Adipose tissue (tissue), 3 donors: ENCODE data around the gene SLC25A2. TPM values are rescaled to one million over a fixed set of nuclear protein-coding genes. Genes with fewer than 3 reads are reported as not detected.
"Not testable (repeated sequence)": the region's sequence is repeated elsewhere in the genome, so short reads cannot be mapped to it uniquely, and the experiment has no call there.

ENCODE experiments used
- H3K27ac ChIP-seq: one replicate; pipeline ENCODE4 v1.5.1; 2013; ENCODE audit warnings: low read depth, low read length
- WGBS, 3 donors: extraction: QIAGEN DNeasy Blood & Tissue Kit; methylation state at CpG; one replicate each; pipeline ENCODE4 v1.1.7; 2013; 5-methylcytosine and 5-hydroxymethylcytosine counted together
- polyA plus RNA-seq, 3 donors: library from polyadenylated mRNA; stranded (reverse); fragments of 200-250 nt; gene quantifications; one replicate each; pipeline ENCODE4 v1.2.3, GENCODE V29; 2013
- donor health status: healthy with polysubstance abuse.
- donor health status: Bipolar disorder and iron deficiency.
- donor health status: healthy.

Gene SLC25A2
- polyA plus RNA-seq, 3 donors, result 0.03 TPM; not detected in 2

- H3K27ac ChIP-seq, result no peak overlapping the region
- 71 to 76% (median 76%) methylated on average over 5 of the region's 5 CpGs for WGBS, 3 donors
Observed at GRCh38 chr5:141319699-141320098, 15.8 kb upstream of the SLC25A2 start.

DNA sequence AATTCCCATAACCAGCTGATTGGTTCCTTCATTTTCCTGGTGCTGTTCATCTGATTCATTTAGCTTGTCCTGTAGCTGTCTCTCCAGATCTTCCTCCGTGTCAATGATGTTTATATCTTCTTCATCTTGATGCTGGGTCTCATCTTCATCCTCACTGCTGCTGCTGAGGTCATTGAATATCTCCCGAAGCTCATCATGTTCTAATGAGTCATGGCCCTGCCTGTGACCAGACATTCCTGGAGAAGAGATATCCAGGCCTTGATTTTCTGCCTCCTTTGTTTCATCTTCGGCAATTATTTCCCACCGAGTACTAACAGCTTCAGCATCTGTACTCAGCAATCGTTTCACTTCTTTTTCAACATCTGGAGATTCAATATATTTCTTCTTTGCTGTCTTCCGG lies 15.4 kb upstream of the SLC25A2 start:
- WGBS, 3 donors, result 97 to 99% (median 98%) methylated on average over 6 of the region's 6 CpGs
- H3K27ac ChIP-seq, result no peak overlapping the region

- not testable (repeated sequence) for H3K27ac ChIP-seq
- WGBS, 3 donors, result 85 to 92% (median 89%) methylated on average over 4 of the region's 4 CpGs
Observed at GRCh38 chr5:141316963-141317362, 13.1 kb upstream of the SLC25A2 start.

- no peak overlapping the region for H3K27ac ChIP-seq
Observed at GRCh38 chr5:141313711-141314110, 9.9 kb upstream of the SLC25A2 start.

DNA sequence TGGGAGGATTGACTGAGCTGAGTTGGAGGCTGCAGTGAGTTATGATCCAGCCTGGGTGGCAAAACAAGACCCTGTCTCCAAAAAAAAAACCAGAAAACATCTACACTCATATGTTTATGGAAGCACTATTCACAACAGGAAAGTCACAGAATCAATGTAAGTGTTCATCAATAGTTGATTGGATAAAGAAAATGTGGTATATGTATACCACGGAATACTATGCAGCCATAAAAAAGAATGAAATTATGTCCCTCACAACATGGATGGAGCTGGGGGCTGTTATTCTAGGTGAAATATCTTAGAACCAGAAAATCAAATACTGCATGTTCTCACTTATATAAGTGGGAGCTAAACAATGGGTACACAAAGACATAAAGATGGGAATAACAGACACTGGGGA lies 2.8 kb upstream of the SLC25A2 start:
- no peak overlapping the region for H3K27ac ChIP-seq

GRCh38 chr5:141298376-141298775 lies 5.5 kb downstream of the SLC25A2 start:
- whole genome bisulfite sequencing, 3 donors, result 58 to 89% (median 79%) methylated on average over 4 of the region's 4 CpGs
- no peak overlapping the region for H3K27ac ChIP-seq

More for the DNA sequence above, 2.8 kb upstream of the SLC25A2 start:
- WGBS, 3 donors, result 97 to 100% (median 97%) methylated on average over 1 of the region's 1 CpG

DNA sequence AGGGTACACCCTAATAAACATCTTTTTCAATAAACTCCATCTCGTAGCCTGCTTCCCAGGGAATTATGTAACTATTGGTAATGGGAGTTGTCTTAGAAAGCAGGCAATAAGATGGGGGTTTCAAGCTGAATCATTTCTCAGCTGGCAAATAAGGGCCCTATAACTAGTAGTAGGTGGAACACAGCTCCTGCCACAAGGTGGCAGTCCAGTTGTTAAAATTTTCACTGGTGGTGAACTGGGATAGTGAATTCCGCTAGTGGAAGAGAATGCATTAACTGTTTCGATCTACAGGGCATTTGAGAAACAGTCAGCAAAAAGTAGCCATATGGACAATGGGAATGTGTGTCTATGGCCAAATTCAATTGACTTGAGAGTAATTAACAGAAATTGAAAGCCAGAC lies 30.9 kb downstream of the SLC25A2 start:
- H3K27ac ChIP-seq, result no peak overlapping the region
- WGBS, 3 donors, result 49 to 63% (median 50%) methylated on average over 3 of the region's 3 CpGs

DNA sequence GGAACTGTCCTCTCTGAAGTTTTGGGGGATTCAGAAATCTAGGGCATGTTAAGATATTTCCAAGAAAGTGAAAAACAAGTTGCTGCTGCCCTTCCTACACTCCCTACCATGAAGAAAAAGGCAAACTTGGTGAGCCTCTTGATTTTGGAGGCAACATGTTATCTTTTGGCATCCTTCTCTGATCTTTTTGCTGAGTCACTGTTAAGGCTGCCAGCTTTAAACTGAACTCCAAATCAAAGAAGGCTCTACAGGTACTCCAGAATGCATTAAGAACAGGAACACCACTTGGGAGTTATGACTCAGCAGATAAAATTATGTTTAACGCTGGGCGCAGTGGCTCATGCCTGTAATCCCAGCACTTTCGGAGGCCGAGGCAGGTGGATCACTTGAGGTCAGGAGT lies 34.7 kb downstream of the SLC25A2 start:
- H3K27ac ChIP-seq, result no peak overlapping the region
- 95 to 99% (median 97%) methylated on average over 4 of the region's 4 CpGs for WGBS, 3 donors

GRCh38 chr5:141261238-141261546 lies 42.7 kb downstream of the SLC25A2 start:
- 30 to 83% (median 78%) methylated on average over 1 of the region's 1 CpG for WGBS, 3 donors
- no peak overlapping the region for H3K27ac ChIP-seq

DNA sequence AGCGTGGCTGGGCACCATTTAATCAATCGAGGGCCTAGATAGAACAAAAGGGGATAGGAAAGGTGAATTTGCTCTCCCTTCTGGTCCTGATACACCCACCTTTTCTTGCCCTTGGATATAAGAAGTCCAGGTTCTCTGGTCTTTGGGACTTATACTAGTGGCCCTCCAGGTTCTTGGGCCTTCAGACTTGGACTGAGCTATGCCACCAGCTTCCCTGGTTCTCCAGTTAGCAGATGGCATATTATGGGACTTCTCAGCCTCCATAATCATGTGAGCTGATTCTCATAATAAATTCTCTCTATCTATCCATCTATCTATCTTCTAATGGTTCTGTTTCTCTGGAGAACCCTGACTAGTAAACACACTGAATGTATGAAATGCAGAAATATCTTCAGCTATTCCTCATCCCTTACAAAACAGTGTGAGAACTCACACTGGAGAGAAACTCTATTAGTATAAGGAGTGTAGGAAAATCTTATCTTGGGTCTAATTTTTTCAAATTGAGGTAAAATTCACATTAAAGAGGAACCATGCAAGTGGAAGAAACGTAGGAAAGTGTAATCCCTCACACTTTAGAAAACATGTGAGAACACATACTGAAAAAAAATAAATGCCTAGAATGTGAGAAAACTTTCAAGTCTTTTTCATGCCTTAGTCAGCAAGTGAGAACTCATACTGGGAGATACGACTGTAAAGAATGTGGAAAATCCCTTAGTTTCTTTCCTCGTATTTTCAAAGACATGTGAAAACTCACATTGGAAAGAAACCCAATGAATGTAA lies 43.2 kb downstream of the SLC25A2 start:
- H3K27ac ChIP-seq, result no peak overlapping the region
- WGBS, 3 donors, result 65 to 70% (median 67%) methylated on average over 5 of the region's 5 CpGs

DNA sequence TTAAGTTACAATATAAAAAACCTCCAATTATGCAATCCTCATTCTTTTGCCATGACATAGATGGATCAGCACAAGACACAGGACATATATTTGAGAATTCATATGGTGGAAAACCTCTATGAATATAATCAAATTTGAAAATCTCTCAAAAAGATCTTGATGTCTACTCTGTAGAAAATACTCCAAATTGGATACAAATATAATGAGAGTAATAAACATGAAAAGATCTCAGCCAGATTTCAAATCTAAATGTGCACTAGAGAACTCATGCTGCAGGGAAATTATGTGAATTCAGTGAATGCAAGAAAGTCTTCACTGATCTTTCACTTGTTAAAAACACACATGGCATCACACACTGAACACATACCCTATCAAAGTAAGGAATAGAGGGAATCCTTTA lies 44.9 kb downstream of the SLC25A2 start:
- H3K27ac ChIP-seq, result no peak overlapping the region

DNA sequence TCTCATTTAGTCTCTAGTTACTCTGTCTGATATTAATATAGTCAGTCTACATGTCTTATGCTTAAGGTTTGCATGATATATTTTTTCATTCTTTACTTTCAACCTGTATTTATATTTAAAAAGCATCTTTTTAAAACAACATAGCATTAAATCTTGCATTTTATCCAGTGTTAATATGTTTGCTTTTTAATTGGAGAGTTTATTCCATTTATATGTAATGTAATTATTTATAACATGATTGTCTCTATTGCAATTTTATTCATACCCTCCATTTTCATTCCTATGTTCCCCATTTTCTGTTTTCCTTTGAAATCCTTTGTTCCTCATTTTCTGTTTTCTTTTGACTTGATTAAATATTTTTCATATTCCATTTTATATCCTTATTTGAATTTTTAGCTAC lies 45.4 kb downstream of the SLC25A2 start:
- no peak overlapping the region for H3K27ac ChIP-seq

Other genes starting within 250 kb of the SLC25A2 start
- 1 to 10 TPM in 1 of 3 donors, under 1 TPM in 2; 0.74 to 3.2 (median 0.79) TPM for gene PCDHB2, start 209.4 kb downstream of the SLC25A2 start, polyA plus RNA-seq
- 1 to 10 TPM in 1 of 3 donors, under 1 TPM in 2; 0.48 to 1.4 (median 0.90) TPM for gene PCDHB3, start 203.6 kb downstream of the SLC25A2 start, polyA plus RNA-seq
- gene PCDHB4, start 182.2 kb downstream of the SLC25A2 start, polyA plus RNA-seq, result 1 to 10 TPM in 2 of 3 donors, under 1 TPM in 1; 0.90 to 2.9 (median 1.9) TPM
- gene PCDHB5, start 168.8 kb downstream of the SLC25A2 start, polyA plus RNA-seq, result 1 to 10 TPM; 1.3 to 5.8 (median 1.6) TPM
- gene PCDHB6, start 154.0 kb downstream of the SLC25A2 start, polyA plus RNA-seq, result under 1 TPM in 2 of 3 donors, not detected in 1; 0.33 to 0.46 TPM
- gene PCDHB7, start 131.4 kb downstream of the SLC25A2 start, polyA plus RNA-seq, result 1 to 10 TPM in 1 of 3 donors, under 1 TPM in 2; 0.20 to 1.5 (median 0.79) TPM
- 1 to 10 TPM in 1 of 3 donors, under 1 TPM in 1, not detected in 1; 0.42 to 1.2 TPM for gene PCDHB8, start 126.3 kb downstream of the SLC25A2 start, polyA plus RNA-seq
- 1 to 10 TPM in 1 of 3 donors, under 1 TPM in 2; 0.72 to 1.4 (median 0.90) TPM for gene PCDHB16, start 121.7 kb downstream of the SLC25A2 start, polyA plus RNA-seq
- gene PCDHB9, start 116.9 kb downstream of the SLC25A2 start, polyA plus RNA-seq, result under 1 TPM; 0.38 to 0.88 (median 0.79) TPM
- gene PCDHB10, start 111.7 kb downstream of the SLC25A2 start, polyA plus RNA-seq, result 1 to 10 TPM in 1 of 3 donors, under 1 TPM in 2; 0.41 to 1.1 (median 0.67) TPM
- 1 to 10 TPM in 2 of 3 donors, under 1 TPM in 1; 0.45 to 1.4 (median 1.0) TPM for gene PCDHB11, start 104.4 kb downstream of the SLC25A2 start, polyA plus RNA-seq
- 1 to 10 TPM in 2 of 3 donors, under 1 TPM in 1; 0.81 to 1.2 (median 1.2) TPM for gene PCDHB12, start 95.3 kb downstream of the SLC25A2 start, polyA plus RNA-seq
- gene PCDHB13, start 90.1 kb downstream of the SLC25A2 start, polyA plus RNA-seq, result 1 to 10 TPM in 2 of 3 donors, under 1 TPM in 1; 0.34 to 1.7 (median 1.3) TPM
- gene PCDHB14, start 80.7 kb downstream of the SLC25A2 start, polyA plus RNA-seq, result 1 to 10 TPM; 1.3 to 2.5 (median 1.4) TPM
- gene PCDHB15, start 58.7 kb downstream of the SLC25A2 start, polyA plus RNA-seq, result 1 to 10 TPM in 2 of 3 donors, under 1 TPM in 1; 0.79 to 3.2 (median 2.0) TPM
- gene TAF7, start 16.7 kb upstream of the SLC25A2 start, polyA plus RNA-seq, result 10 to 100 TPM; 32.2 to 62.0 (median 59.1) TPM
- gene PCDHGA1, start 26.5 kb upstream of the SLC25A2 start, polyA plus RNA-seq, result under 1 TPM in 2 of 3 donors, not detected in 1; 0.10 to 0.25 TPM
- gene PCDHGA2, start 34.7 kb upstream of the SLC25A2 start, polyA plus RNA-seq, result 1 to 10 TPM in 1 of 3 donors, under 1 TPM in 2; 0.56 to 1.3 (median 0.89) TPM
- gene PCDHGA3, start 39.8 kb upstream of the SLC25A2 start, polyA plus RNA-seq, result under 1 TPM; 0.45 to 0.82 (median 0.54) TPM
- gene PCDHGB1, start 46.0 kb upstream of the SLC25A2 start, polyA plus RNA-seq, result under 1 TPM; 0.11 to 0.36 (median 0.30) TPM
- under 1 TPM; 0.34 to 0.98 (median 0.82) TPM for gene PCDHGA4, start 51.0 kb upstream of the SLC25A2 start, polyA plus RNA-seq
- gene PCDHGB2, start 55.9 kb upstream of the SLC25A2 start, polyA plus RNA-seq, result under 1 TPM; 0.58 to 0.90 (median 0.71) TPM
- under 1 TPM; 0.34 to 0.52 (median 0.43) TPM for gene PCDHGA5, start 60.1 kb upstream of the SLC25A2 start, polyA plus RNA-seq
- under 1 TPM; 0.34 to 0.52 (median 0.40) TPM for gene PCDHGB3, start 66.2 kb upstream of the SLC25A2 start, polyA plus RNA-seq
- gene PCDHGA6, start 69.8 kb upstream of the SLC25A2 start, polyA plus RNA-seq, result 1 to 10 TPM in 1 of 3 donors, under 1 TPM in 2; 0.45 to 1.3 (median 0.83) TPM
- under 1 TPM; 0.11 to 0.38 (median 0.31) TPM for gene PCDHGA7, start 78.7 kb upstream of the SLC25A2 start, polyA plus RNA-seq
- gene PCDHGB4, start 83.6 kb upstream of the SLC25A2 start, polyA plus RNA-seq, result 1 to 10 TPM in 1 of 3 donors, under 1 TPM in 2; 0.34 to 1.2 (median 0.60) TPM
- under 1 TPM; 0.07 to 0.45 (median 0.10) TPM for gene PCDHGA8, start 88.6 kb upstream of the SLC25A2 start, polyA plus RNA-seq
- 1 to 10 TPM in 2 of 3 donors, under 1 TPM in 1; 0.11 to 3.1 (median 2.3) TPM for gene PCDHGB5, start 93.9 kb upstream of the SLC25A2 start, polyA plus RNA-seq
- gene PCDHGA9, start 98.7 kb upstream of the SLC25A2 start, polyA plus RNA-seq, result under 1 TPM; 0.51 to 0.89 (median 0.67) TPM
- gene PCDHGB6, start 104.0 kb upstream of the SLC25A2 start, polyA plus RNA-seq, result 1 to 10 TPM; 1.0 to 2.4 (median 1.0) TPM
- gene PCDHGA10, start 108.9 kb upstream of the SLC25A2 start, polyA plus RNA-seq, result 1 to 10 TPM in 1 of 3 donors, under 1 TPM in 2; 0.64 to 1.8 (median 0.79) TPM
- 1 to 10 TPM; 2.3 to 4.9 (median 2.6) TPM for gene PCDHGB7, start 113.6 kb upstream of the SLC25A2 start, polyA plus RNA-seq
- gene PCDHGA11, start 117.0 kb upstream of the SLC25A2 start, polyA plus RNA-seq, result 1 to 10 TPM in 1 of 3 donors, under 1 TPM in 2; 0.32 to 1.1 (median 0.79) TPM
- 1 to 10 TPM in 2 of 3 donors, under 1 TPM in 1; 0.48 to 2.0 (median 1.2) TPM for gene PCDHGA12, start 126.5 kb upstream of the SLC25A2 start, polyA plus RNA-seq
- 100 to 1,000 TPM in 1 of 3 donors, 10 to 100 TPM in 2; 21.7 to 106 (median 37.2) TPM for gene PCDHGC3, start 171.9 kb upstream of the SLC25A2 start, polyA plus RNA-seq
- under 1 TPM; 0.05 to 0.34 (median 0.15) TPM for gene PCDHGC4, start 181.0 kb upstream of the SLC25A2 start, polyA plus RNA-seq
- gene PCDHGC5, start 185.0 kb upstream of the SLC25A2 start, polyA plus RNA-seq, result under 1 TPM; 0.06 to 0.56 (median 0.07) TPM